Panc1 (cell line): ENCODE data around the gene PLEKHA1.

ENCODE experiments used
- POLR2AphosphoS5 ChIP-seq: IDR thresholded peaks from 2 replicates; pipeline ENCODE4 v1.6.1; 2012; ENCODE audit warnings: mild to moderate bottlenecking, low read depth, low read length, moderate library complexity
- TCF7L2 ChIP-seq: IDR thresholded peaks from 2 replicates; pipeline ENCODE4 v1.6.1; 2011; ENCODE audit warnings: mild to moderate bottlenecking, low read depth, low read length, inconsistent platforms
- TF ChIP-seq, protein P1 (sequence below): fragments of 450-650 bp; IDR thresholded peaks from 2 replicates; pipeline ENCODE4 v1.5.1; 2017; ENCODE audit warnings: mild to moderate bottlenecking

DNA sequence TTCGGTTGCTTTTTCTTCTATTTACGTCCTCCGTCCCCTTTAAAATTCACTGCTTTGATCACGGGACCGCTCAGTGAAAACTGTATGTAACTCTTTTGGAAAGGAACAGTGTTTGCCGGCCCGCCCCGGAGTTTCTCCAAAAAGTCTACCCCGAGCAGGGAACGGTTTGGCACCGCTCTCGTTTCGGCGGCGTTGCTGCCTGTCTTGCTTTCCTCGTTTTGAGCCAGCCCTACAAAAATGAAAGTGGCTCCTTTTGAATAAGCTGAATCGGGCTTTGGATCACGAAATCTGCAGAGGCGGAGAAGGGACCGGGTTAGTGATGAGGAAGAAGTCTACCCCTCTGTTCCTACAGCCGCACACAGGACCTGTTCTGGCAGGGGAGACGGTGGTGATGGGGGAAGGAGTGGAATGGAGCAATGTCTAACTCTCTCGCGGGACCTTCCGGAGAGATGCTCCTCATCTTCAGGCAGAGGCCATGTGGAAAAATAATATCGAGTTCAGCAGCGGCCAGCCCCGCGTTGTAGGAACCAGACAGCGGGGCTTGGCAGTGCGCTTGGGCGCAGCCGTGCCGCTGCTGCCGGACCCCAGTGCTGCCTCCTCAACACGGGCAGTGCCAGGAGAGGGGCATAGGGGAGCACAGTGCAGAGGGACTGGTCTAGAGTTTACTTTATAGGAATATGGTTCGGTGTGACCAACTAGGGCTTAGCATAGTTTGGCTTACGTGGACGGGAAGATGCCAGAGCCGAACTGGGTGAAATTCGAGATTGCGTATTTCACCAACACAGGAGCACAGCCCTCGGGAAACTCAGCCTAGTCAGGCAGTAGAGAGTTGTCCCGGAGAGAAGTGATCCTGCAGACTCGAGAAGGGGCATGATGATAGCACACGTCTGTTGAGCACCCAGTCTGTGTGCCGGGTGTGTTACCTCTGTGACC, 88.3 kb downstream of the PLEKHA1 start:
- TF ChIP-seq TCF7L2 (no peak), POLR2AphosphoS5 (no peak)
- TF ChIP-seq, protein P1, sequence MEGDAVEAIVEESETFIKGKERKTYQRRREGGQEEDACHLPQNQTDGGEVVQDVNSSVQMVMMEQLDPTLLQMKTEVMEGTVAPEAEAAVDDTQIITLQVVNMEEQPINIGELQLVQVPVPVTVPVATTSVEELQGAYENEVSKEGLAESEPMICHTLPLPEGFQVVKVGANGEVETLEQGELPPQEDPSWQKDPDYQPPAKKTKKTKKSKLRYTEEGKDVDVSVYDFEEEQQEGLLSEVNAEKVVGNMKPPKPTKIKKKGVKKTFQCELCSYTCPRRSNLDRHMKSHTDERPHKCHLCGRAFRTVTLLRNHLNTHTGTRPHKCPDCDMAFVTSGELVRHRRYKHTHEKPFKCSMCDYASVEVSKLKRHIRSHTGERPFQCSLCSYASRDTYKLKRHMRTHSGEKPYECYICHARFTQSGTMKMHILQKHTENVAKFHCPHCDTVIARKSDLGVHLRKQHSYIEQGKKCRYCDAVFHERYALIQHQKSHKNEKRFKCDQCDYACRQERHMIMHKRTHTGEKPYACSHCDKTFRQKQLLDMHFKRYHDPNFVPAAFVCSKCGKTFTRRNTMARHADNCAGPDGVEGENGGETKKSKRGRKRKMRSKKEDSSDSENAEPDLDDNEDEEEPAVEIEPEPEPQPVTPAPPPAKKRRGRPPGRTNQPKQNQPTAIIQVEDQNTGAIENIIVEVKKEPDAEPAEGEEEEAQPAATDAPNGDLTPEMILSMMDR, result no peak
